ENCODE data around the gene SPANXN4.

SPANXN4 gene

GRCh38 chrX:143047511-143047910 is 21.8 kb downstream of the SPANXN4 start:
- no peak for DNase-seq
- intact Hi-C loops (cut with DNase I; ENCODE audit: low total_unique reads) = no loop called here
- no peak overlapping the region for H3K4me3 ChIP-seq
- no peaks in the 10 kb centered on the region for H3K4me1 ChIP-seq
- no peak overlapping the region for H3K27ac ChIP-seq
- no peaks in the 10 kb centered on the region for H3K9me3 ChIP-seq
- H3K36me3 ChIP-seq = no peaks in the 10 kb centered on the region
- H3K27me3 ChIP-seq = no peaks in the 10 kb centered on the region
- no peak for TF ChIP-seq CTCF (IDR thresholded peaks at IDR 0.05)

- Histone ChIP-seq H3K4me1 (no peaks in the 10 kb centered on the region), H3K27me3 (no peaks in the 10 kb centered on the region), H3K36me3 (no peaks in the 10 kb centered on the region), H3K27ac (no peak overlapping the region), H3K4me3 (no peak overlapping the region), H3K9me3 (no peaks in the 10 kb centered on the region)
- no peak for DNase-seq
- no peak for TF ChIP-seq CTCF (IDR thresholded peaks at IDR 0.05)
- intact Hi-C loops (cut with DNase I; ENCODE audit: low total_unique reads) = no loop called here
Measured at GRCh38 chrX:143058120-143058519, 32.4 kb downstream of the SPANXN4 start.

GRCh38 chrX:143081231-143081630 is 55.5 kb downstream of the SPANXN4 start:
- DNase-seq = no peak
- H3K4me3 ChIP-seq = no peak overlapping the region
- no peaks in the 10 kb centered on the region for H3K27me3 ChIP-seq
- H3K36me3 ChIP-seq = no peaks in the 10 kb centered on the region
- no peaks in the 10 kb centered on the region for H3K4me1 ChIP-seq
- no peak for TF ChIP-seq CTCF (IDR thresholded peaks at IDR 0.05)
- H3K9me3 ChIP-seq = no peaks in the 10 kb centered on the region
- intact Hi-C loops (cut with DNase I; ENCODE audit: low total_unique reads) = no loop called here
- no peak overlapping the region for H3K27ac ChIP-seq

GRCh38 chrX:143082537-143082936 is 56.8 kb downstream of the SPANXN4 start:
- Histone ChIP-seq H3K9me3 (no peaks in the 10 kb centered on the region), H3K4me3 (no peak overlapping the region), H3K27ac (no peak overlapping the region), H3K4me1 (no peaks in the 10 kb centered on the region), H3K27me3 (no peaks in the 10 kb centered on the region), H3K36me3 (no peaks in the 10 kb centered on the region)
- intact Hi-C loops (cut with DNase I; ENCODE audit: low total_unique reads) = no loop called here
- DNase-seq = no peak
- TF ChIP-seq CTCF (IDR thresholded peaks at IDR 0.05) = no peak

Data from tibial artery (tissue), 4 donors.